Transverse colon (tissue), 4 donors: ENCODE results near the gene EEPD1.

ENCODE experiments used
- CTCF ChIP-seq, 5 experiments: fragments of 200-600 bp in 3 of 5; fragments of 450-650 bp in 2 of 5; sonication (generic) in 3 of 5; IDR thresholded peaks; 1 replicate in 2 of 5; 2 replicates in 3 of 5; pipeline ENCODE4 v1.5.1; 2016 to 2017; ENCODE audit warnings: antibody characterized with exemption in 5 of 5, inconsistent platforms in 3 of 5, mild to moderate bottlenecking in 2 of 5, moderate library complexity in 1 of 5
- EP300 ChIP-seq: sonication (generic); formaldehyde crosslinking; IDR thresholded peaks from one replicate; pipeline ENCODE4 v1.6.1; 2017; ENCODE audit warnings: antibody characterized with exemption, low read depth
- POLR2A ChIP-seq: fragments of 450-650 bp; IDR thresholded peaks from one replicate; pipeline ENCODE4 v1.6.1; 2016; ENCODE audit warnings: antibody characterized with exemption, mild to moderate bottlenecking, moderate library complexity
- POLR2AphosphoS5 ChIP-seq, 3 donors: sonication (generic); formaldehyde crosslinking; IDR thresholded peaks; one replicate each; pipeline ENCODE4 v1.6.1; 2016; ENCODE audit warnings: antibody characterized with exemption in 3 of 3

DNA sequence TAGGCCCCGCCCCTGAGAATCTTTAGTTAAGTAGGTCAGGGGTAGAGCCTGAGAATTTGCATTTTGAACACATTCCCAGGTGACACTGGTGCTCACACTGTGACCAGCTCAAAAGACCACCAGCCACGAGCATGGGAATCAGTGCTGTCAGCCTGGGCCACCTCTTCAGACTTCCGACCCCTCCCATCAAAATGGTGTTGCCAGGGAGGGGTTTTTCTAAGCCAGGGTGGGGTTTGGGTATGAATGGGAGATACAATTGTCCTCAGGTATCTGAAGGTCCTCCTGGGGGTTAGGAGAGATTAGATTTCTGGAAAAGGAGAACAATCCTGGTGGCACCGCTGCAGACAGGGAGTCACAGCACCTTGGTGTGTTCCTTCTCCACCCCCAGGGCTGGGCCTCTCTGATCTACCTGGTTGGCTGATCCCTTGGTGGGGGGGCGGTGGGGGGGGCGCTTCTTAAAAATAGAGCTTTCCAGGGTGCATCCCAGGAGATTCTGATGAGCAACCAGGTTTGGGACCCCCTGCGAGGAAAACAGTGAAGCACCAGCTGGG, 125.1 kb downstream of the EEPD1 start:
- TF ChIP-seq POLR2AphosphoS5 (IDR thresholded peaks at IDR 0.05), result no peak
- no peak for TF ChIP-seq CTCF (IDR thresholded peaks at IDR 0.05)
- no peak for TF ChIP-seq POLR2A
- TF ChIP-seq EP300, result no peak
